Cardiac septum (tissue), 1 donor: ENCODE results near the gene BACH2. TPM values are rescaled to one million over a fixed set of nuclear protein-coding genes. Genes with fewer than 3 reads are reported as not detected.

ENCODE experiments used
- DNase-seq: peaks from one replicate; pipeline ENCODE4 v3.0.0-alpha.2; 2020; ENCODE audit warnings: low spot score
- intact Hi-C: fragments of 100-400 bp; cut with DNase I; formaldehyde crosslinking; loops from one replicate; pipeline ENCODE4 v1.14.0; 2022
- total RNA-seq: library from RNA; stranded (reverse); fragmentation: NEBNext Ultra II Directional; extraction: Animal tissue kit (Norgen Biotek cat#: 25700); gene quantifications from one replicate; pipeline ENCODE4 v1.2.1, GENCODE V29; 2021
- donor health status: DM: no; HTN: no; CAD: no.

BACH2 gene
- total RNA-seq, 1 donor from 2014 or later = 8.4 TPM

- intact Hi-C loops = no loop called here
- DNase-seq = no peak
Measured at GRCh38 chr6:89999945-90000825, 296.5 kb downstream of the BACH2 start.

GRCh38 chr6:89999154-89999553, 297.5 kb downstream of the BACH2 start:
- DNase-seq = no peak
- intact Hi-C loops = no loop called here

DNA sequence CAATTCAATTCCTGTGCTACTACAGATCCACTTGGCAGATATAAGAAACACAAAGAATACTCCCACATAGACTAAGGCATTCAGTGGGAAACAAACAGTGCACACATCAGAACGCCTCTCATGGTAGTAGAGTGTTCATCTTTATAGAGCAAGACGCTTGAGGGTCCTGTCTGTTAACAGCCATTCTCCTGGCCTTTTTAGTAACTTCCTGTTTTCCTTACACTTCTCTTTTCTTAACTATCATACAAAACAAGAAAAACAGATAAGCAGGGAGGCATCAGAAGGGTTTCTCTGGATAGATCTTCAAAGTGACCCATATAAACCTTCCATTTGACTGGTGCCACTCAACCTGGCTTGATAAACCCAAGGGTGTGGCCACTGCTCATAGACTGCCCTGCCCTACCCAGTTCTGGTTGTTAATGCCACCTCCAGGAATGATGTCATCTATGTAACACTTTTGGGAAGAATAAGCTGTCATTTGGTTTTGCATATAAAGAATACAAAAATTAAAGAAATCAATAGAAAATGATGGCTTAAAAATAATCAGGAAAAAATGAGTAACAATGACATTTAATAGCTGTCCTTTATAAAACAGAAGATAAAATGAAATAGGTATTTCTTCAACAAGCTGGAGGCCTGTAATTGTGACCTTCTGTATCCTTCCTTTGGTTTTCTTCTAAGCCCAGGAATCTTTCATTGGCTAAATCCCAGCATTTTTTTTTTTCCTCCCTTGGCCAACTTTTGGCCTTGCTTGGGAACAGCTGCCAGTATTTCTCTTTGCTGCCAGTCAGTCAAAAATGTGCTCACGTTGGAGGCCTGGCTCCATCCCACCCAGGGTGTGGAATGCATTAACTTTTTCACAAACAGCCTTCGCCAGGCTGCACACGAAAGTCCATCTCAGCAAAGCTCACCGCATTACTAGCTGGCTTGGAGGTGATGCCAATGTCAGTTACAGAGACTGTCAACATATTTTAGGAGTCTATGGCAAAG, 298.9 kb downstream of the BACH2 start:
- intact Hi-C loops = no loop called here
- no peak for DNase-seq

- intact Hi-C loops = no loop called here
- DNase-seq = no peak
Measured at GRCh38 chr6:89993411-89993810, 303.2 kb downstream of the BACH2 start.

- DNase-seq = no peak
Measured at GRCh38 chr6:89992818-89993217, 303.8 kb downstream of the BACH2 start.

GRCh38 chr6:89989742-89990141, 306.9 kb downstream of the BACH2 start:
- intact Hi-C loops = loop anchor here (5.0 kb wide), 3 partner anchors 108 to 308 kb away; partner anchors contain the start of gene BACH2
- DNase-seq = no peak

More at GRCh38 chr6:89992818-89993217, 303.8 kb downstream of the BACH2 start:
- intact Hi-C loops = no loop called here

DNA sequence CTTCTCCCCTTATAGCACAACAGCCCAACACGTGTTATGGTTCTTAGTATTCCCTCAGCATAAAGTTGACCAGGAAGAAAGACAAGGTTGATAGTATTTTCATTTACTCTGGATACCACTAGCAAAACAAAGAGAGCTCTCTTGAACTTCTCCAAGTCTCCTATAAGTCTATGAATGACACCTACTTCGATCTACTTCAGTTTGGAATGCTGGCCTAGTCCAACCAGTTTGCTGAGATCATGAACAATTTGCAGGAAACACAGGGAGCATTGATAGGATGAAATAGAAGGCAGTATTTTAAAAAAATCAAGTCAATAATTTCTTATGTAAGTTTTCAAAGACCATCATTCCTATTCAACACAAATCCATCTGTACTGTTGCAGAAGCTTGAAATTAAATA, 308.8 kb downstream of the BACH2 start:
- DNase-seq = no peak
- intact Hi-C loops = loop anchor here (5.0 kb wide), 3 partner anchors 109 to 309 kb away; partner anchors contain the start of gene BACH2

DNA sequence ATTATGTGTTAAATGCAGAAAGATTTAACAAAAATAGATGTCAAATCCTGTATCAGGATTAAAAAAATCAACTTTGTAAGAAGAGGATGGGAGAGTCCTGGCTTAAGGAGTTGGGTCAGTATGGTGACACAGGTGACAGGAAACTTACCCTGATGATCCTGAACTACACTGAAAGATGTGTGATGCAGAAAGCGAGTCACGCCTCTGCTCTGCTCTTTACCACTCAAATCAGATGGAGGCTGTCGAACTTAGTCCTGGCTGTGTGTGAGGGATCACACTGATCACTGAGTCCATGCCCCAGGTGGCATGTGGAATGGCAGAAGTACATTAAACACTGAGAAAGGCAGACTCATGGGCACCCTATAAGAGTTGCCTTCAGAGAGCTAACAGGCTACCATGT, 309.5 kb downstream of the BACH2 start:
- intact Hi-C loops = loop anchor here (5.0 kb wide), 3 partner anchors 110 to 310 kb away; partner anchors contain the start of gene BACH2
- no peak for DNase-seq

- intact Hi-C loops = loop anchor here (5.0 kb wide), 3 partner anchors 111 to 311 kb away; partner anchors contain the start of gene BACH2
- DNase-seq = no peak
Measured at GRCh38 chr6:89986650-89987074, 310.0 kb downstream of the BACH2 start.

- no peak for DNase-seq
- intact Hi-C loops = loop anchor here (2.0 to 5.0 kb wide), 4 partner anchors 111 to 311 kb away; partner anchors contain the start of gene BACH2
Measured at GRCh38 chr6:89985751-89986493, 310.7 kb downstream of the BACH2 start.

- intact Hi-C loops = loop anchor here (2.0 to 5.0 kb wide), 4 partner anchors 112 to 312 kb away; partner anchors contain the start of gene BACH2
- DNase-seq = peak; percentile 92
Measured at GRCh38 chr6:89984926-89985750, 311.5 kb downstream of the BACH2 start.

DNA sequence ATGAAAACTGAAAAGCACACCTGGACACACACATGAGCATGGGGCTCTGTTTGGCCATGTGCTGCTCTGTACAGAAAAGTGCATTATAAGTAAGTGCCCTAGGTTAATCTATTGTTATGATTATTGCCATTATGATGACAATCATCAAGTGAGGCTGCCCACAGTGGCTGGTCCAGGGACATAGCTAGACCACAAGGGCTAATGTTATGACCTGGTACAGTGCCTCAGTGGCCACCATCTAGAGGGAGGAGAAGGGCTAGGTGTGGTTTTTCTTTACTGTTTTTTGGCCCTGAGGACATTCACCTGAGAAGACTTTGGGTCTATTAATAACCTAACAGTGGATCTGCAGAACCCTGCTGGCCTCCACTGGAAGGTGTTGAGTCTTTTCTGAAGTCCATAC, 316.3 kb downstream of the BACH2 start:
- DNase-seq = no peak
- intact Hi-C loops = no loop called here

DNA sequence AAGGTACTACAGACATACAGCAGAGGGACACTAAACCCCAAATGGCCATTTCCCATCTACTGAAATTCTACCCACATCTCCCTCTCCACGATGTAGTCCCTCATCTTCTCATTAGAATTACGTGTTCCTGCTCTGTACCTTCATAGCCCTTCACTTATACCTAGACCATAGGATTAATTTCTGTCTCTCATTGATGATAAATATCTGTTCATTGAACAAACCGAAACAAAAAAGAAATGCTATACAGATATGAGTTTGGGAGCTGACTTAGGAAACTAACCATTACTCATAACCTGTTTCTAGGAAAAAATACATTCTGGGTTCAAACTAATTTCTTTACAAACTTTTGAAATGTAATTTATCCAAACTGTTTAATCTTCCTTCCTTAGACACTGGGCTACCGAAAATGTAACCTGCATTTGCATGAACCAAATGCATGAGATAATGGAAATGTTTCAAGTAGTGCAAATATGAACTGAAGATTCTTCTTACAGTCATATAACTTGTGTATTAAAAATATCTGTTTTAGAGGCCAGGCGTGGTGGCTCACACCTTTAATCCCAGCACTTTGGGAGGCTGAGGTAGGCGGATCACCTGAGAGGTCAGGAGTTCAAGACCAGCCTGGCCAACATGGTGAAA, 317.0 kb downstream of the BACH2 start:
- intact Hi-C loops = no loop called here
- DNase-seq = no peak

- no peak for DNase-seq
- intact Hi-C loops = no loop called here
Measured at GRCh38 chr6:89978749-89979145, 317.9 kb downstream of the BACH2 start.

GRCh38 chr6:89977808-89978748, 318.6 kb downstream of the BACH2 start:
- DNase-seq = no peak

GRCh38 chr6:89976694-89977020, 320.0 kb downstream of the BACH2 start:
- no peak for DNase-seq
- intact Hi-C loops = no loop called here

More at GRCh38 chr6:89977808-89978748, 318.6 kb downstream of the BACH2 start:
- intact Hi-C loops = no loop called here
